K562 (cell line): ENCODE results near the gene MTREX. TPM values are rescaled to one million over a fixed set of nuclear protein-coding genes. Genes with fewer than 3 reads are reported as not detected.
A peak's percentile ranks its signal among the peaks of the same experiment; 100 is the strongest.

Source experiments
- ATAC-seq: fragments of 200-7000 bp; cut with Tn5 transposase; 3 replicates; pipeline ENCODE4 v1.9.1; 2020; ENCODE audit warnings: moderate library complexity
- BruUV-seq: library from RNA; stranded (reverse); fragments of 400-500 nt; replicated peaks from 2 replicates; lab custom pipeline; 2021; lab: Mats Ljungman, UMichigan
- CTCF ChIA-PET: fragments of 300-600 bp; formaldehyde crosslinking; extraction: SDS; loops from one replicate; lab custom pipeline; 2021; ENCODE audit warnings: low intra/inter-chr PET ratio; lab: Yijun Ruan, JAX
- POLR2A ChIA-PET: fragments of 300-600, 350-650 bp; sonication (Branson Sonifier 250); formaldehyde crosslinking; extraction: SDS; loops from one replicate; lab custom pipeline; 2021; ENCODE audit warnings: antibody characterized with exemption, inconsistent platforms; lab: Yijun Ruan, JAX
- DNase-seq, 4 experiments: peaks; one replicate each; pipeline versions ENCODE4 v3.0.0 to v3.0.0-alpha.2; 2011 to 2018; ENCODE audit warnings: low spot score in 3 of 4, mixed read lengths in 3 of 4; ENCODE audit errors: extremely low read depth in 1 of 4
- FAIRE-seq: peaks from 2 replicates; lab custom pipeline; 2011; peaks lifted over from hg19 to GRCh38; lab: Jason Lieb, UNC
- H2AFZ ChIP-seq: 2 replicates; pipeline ENCODE4 v1.6.0; 2011; ENCODE audit warnings: low read depth, low read length, control low read depth, inconsistent platforms
- H3K27ac ChIP-seq: fragments of 200-600 bp; 3 replicates; pipeline ENCODE4 v1.8.0; 2011; ENCODE audit warnings: low read depth, mild to moderate bottlenecking, control low read depth, inconsistent platforms, low read length, moderate library complexity, mixed read lengths; ENCODE audit errors: extremely low read depth
- H3K27me3 ChIP-seq, 2 experiments: fragments of 300-600 bp in 1 of 2; 2 replicates in 1 of 2; 3 replicates in 1 of 2; pipeline versions ENCODE4 v1.6.0 to v1.8.0; 2011; ENCODE audit warnings: inconsistent platforms in 2 of 2, low read length in 2 of 2, mild to moderate bottlenecking in 1 of 2, mixed read lengths in 1 of 2, moderate library complexity in 1 of 2; ENCODE audit not compliant: control insufficient read depth in 2 of 2, insufficient read depth in 2 of 2
- H3K36me3 ChIP-seq: fragments of 300-600 bp; 3 replicates; pipeline ENCODE4 v1.8.0; 2011; ENCODE audit warnings: mild to moderate bottlenecking, low read length, inconsistent platforms; ENCODE audit not compliant: control insufficient read depth, insufficient read depth
- H3K4me1 ChIP-seq, 2 experiments: fragments of 200-600 bp in 1 of 2; replicated peaks in 1 of 2; 2 replicates in 1 of 2; 3 replicates in 1 of 2; pipeline versions ENCODE4 v1.5.1 to v1.8.0; 2011; ENCODE audit warnings: inconsistent platforms in 2 of 2, low read length in 2 of 2, mild to moderate bottlenecking in 1 of 2, mixed read lengths in 1 of 2, moderate library complexity in 1 of 2; ENCODE audit not compliant: control insufficient read depth in 2 of 2, insufficient read depth in 2 of 2
- H3K4me2 ChIP-seq: 2 replicates; pipeline ENCODE4 v1.6.1; 2011; ENCODE audit warnings: low read length, control low read depth, inconsistent platforms, mixed read lengths; ENCODE audit not compliant: insufficient read depth
- H3K4me3 ChIP-seq: fragments of 200-600 bp; sonication (generic), shearing (Covaris generic); 2 replicates; pipeline ENCODE4 v1.5.1; 2016; ENCODE audit warnings: control low read depth, inconsistent platforms
- H3K79me2 ChIP-seq: fragments of 200-600 bp; 3 replicates; pipeline ENCODE4 v1.8.0; 2011; ENCODE audit warnings: low read length, inconsistent platforms; ENCODE audit not compliant: control insufficient read depth, insufficient read depth
- H3K9ac ChIP-seq, 2 experiments: 2 replicates each; pipeline versions ENCODE4 v1.6.0 to v1.6.1; 2011; ENCODE audit warnings: low read depth in 2 of 2, low read length in 2 of 2, control low read depth in 1 of 2, inconsistent platforms in 1 of 2, mild to moderate bottlenecking in 1 of 2, mixed read lengths in 1 of 2; ENCODE audit not compliant: insufficient read depth in 1 of 2
- H3K9me1 ChIP-seq: one replicate; pipeline ENCODE4 v1.6.0; 2011; ENCODE audit warnings: inconsistent platforms, mild to moderate bottlenecking, low read length, moderate library complexity; ENCODE audit not compliant: control insufficient read depth, insufficient read depth
- H3K9me3 ChIP-seq: replicated peaks from 2 replicates; pipeline ENCODE4 v1.5.1; 2011; ENCODE audit warnings: low read depth, low read length, inconsistent platforms; ENCODE audit not compliant: control insufficient read depth, insufficient read depth
- H4K20me1 ChIP-seq: replicated peaks from 2 replicates; pipeline ENCODE4 v1.6.1; 2011; ENCODE audit warnings: low read length, inconsistent platforms, mixed read lengths; ENCODE audit not compliant: control insufficient read depth, insufficient read depth
- CBFA2T3 ChIP-seq: fragments of 450-650 bp; IDR thresholded peaks from 2 replicates; pipeline ENCODE4 v1.6.1; 2017
- CEBPG ChIP-seq, 3 experiments: fragments of 200-800 bp in 1 of 3; sonication (Bioruptor generic) in 1 of 3; sonication (generic) in 1 of 3; formaldehyde crosslinking in 1 of 3; IDR thresholded peaks in 2 of 3; conservative IDR thresholded peaks in 1 of 3; 2 replicates each; pipeline versions ENCODE4 v1.6.1 to v1.8.0; 2016 to 2022; ENCODE audit warnings: missing compliant biosample characterization in 2 of 3, missing genetic modification characterization in 2 of 3, mild to moderate bottlenecking in 1 of 3, missing genetic modification reagents in 1 of 3
- CTBP1 ChIP-seq: fragments of 450-650 bp; IDR thresholded peaks from 2 replicates; pipeline ENCODE4 v1.6.1; 2016; ENCODE audit warnings: borderline replicate concordance
- DMBX1 ChIP-seq: fragments of 250-450 bp; sonication (Bioruptor Pico); IDR thresholded peaks from 2 replicates; pipeline ENCODE4 v1.8.0; 2022; ENCODE audit warnings: inconsistent platforms, mild to moderate bottlenecking, moderate library complexity, borderline replicate concordance
- KLF16 ChIP-seq: IDR thresholded peaks from 2 replicates; pipeline ENCODE4 v1.6.1; 2016; ENCODE audit warnings: antibody characterized with exemption
- ZNF175 ChIP-seq: fragments of 200-800 bp; sonication (Bioruptor generic); IDR thresholded peaks from 2 replicates; pipeline ENCODE4 v1.6.1; 2016; ENCODE audit warnings: low read depth, mild to moderate bottlenecking, missing genetic modification characterization, missing compliant biosample characterization
- WGBS: fragments of 100-300 bp; shearing (Covaris generic); methylation state at CpG from one replicate; pipeline ENCODE4 v1.1.6; 2016; ENCODE audit warnings: low coverage, mixed read lengths; ENCODE audit not compliant: insufficient coverage; ENCODE audit errors: missing lambda C conversion rate; 5-methylcytosine and 5-hydroxymethylcytosine counted together
- in situ Hi-C: fragments of 300-500 bp; cut with MboI; formaldehyde crosslinking; loops from 4 replicates; pipeline ENCODE4 v1.15.0; 2018; ENCODE audit warnings: inconsistent platforms, mixed read lengths
- intact Hi-C: fragments of 100-400 bp; cut with micrococcal nuclease; formaldehyde crosslinking; loops from 2 replicates; pipeline ENCODE4 v1.14.2; 2022
- polyA plus RNA-seq, 8 experiments: library from polyadenylated mRNA; depleted of rRNA in 4 of 8; stranded (reverse) in 5 of 8; unstranded in 3 of 8; fragments of >200 nt; fragmentation: Nextera tagmentation in 2 of 8; fragmentation: Illumina TruSeq in 1 of 8; extraction: Ambion mirVana in 2 of 8; extraction: Trizol in 1 of 8; gene quantifications; 2 replicates each; pipeline versions ENCODE4 v1.2.1 to v1.2.3, GENCODE V29; 2011 to 2014; ENCODE audit warnings: inconsistent platforms in 1 of 8, missing spikeins in 1 of 8
- total RNA-seq, 7 experiments: library from RNA; depleted of rRNA in 6 of 7; stranded (reverse); fragments of >200 nt in 6 of 7; fragmentation: Illumina TruSeq in 2 of 7; extraction: Trizol in 2 of 7; gene quantifications; 2 replicates each; pipeline versions ENCODE4 v1.2.1 to v1.2.3, GENCODE V29; 2011 to 2021; ENCODE audit warnings: low replicate concordance in 1 of 7
- TF ChIP-seq, protein P1 (sequence below): fragments of 450-650 bp; IDR thresholded peaks from 2 replicates; pipeline ENCODE4 v1.6.1; 2017; ENCODE audit warnings: antibody characterized with exemption
- TF ChIP-seq, protein P2 (sequence below): fragments of 150-350 bp; IDR thresholded peaks from 2 replicates; pipeline ENCODE4 v1.6.1; 2014; ENCODE audit warnings: low read depth, mild to moderate bottlenecking, low read length, borderline replicate concordance
- TF ChIP-seq, protein P3 (sequence below): sonication (generic); formaldehyde crosslinking; IDR thresholded peaks from 2 replicates; pipeline ENCODE4 v1.8.0; 2022; ENCODE audit warnings: missing genetic modification reagents, mild to moderate bottlenecking, borderline replicate concordance
- TF ChIP-seq, protein P4 (sequence below): fragments of 250-450 bp; sonication (Bioruptor Pico); IDR thresholded peaks from 2 replicates; pipeline ENCODE4 v1.9.0; 2021; ENCODE audit warnings: mild to moderate bottlenecking

The MTREX gene
- total and polyA plus RNA-seq, 9 of the 15 experiments (the other 6 are each of a cell fraction or from before 2014, with no cell fraction given), result 52.9 to 193 (median 150) TPM

DNA sequence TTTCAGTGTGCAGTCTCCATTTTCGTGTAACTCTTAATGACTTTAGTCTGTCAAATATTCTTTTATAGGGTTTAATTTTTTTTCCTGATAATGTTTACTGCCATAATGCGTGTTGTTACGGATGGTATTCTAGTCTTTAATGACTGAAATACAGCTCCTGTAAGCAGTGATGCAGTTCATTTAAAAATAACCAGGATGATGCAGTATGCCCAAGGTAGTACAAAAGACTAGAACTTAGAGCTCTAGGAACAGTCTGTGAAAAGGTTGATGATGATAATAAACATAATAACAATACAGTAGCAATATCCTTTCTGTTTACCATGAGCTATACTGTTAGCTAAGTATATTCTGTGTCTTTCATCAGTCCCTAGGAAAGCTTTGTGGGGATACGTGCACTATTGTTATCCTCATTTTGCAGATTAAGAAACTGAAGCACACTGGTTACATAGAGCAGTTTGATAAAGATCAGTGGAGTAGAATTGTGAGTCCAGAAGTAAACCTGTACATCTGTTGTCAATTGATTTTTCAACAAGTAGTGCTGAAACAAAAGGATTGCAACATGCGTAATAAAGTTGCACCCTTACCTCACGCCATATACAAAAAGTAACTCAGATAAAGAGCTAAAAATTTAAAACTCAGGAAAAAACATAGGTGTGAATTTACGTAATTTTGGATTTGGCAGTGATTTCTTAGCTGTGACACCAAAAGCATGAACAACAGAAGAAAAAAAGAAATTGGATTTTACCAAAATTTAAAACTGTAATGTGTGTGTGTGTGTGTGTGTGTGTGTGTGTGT, 64.5 kb downstream of the MTREX start:
- no peak overlapping the region for H3K4me3 ChIP-seq
- H4K20me1 ChIP-seq, result no peaks in the 10 kb centered on the region
- ChIA-PET POLR2A (interaction anchor here (0.7 to 1.1 kb wide), 3 partner anchors 9 to 14 kb away, joined by 3 to 4 read pairs (median 3); no protein-coding TSS in a partner anchor), CTCF (no interaction called here)
- FAIRE-seq (peak; percentile 49), DNase-seq (no peak), ATAC-seq (no peak)
- no peak overlapping the region for H3K4me2 ChIP-seq
- WGBS, result 96% methylated on average over 7 of the region's 7 CpGs
- no peaks in the 10 kb centered on the region for H3K79me2 ChIP-seq
- 0 out of 2 replicates have a peak, but pooled peaks cover 3% of the 10 kb centered on the region for H3K9me3 ChIP-seq
- BruUV-seq, result no TSS peak
- no peak overlapping the region for H3K27ac ChIP-seq
- H3K9me1 ChIP-seq, result no peaks in the 10 kb centered on the region
- no peak overlapping the region for H2AFZ ChIP-seq
- H3K4me1 ChIP-seq, result no peaks in the 10 kb centered on the region
- in situ Hi-C loops (no loop called here), intact Hi-C loops (no loop called here)
- H3K27me3 ChIP-seq, result no peaks in the 10 kb centered on the region
- H3K9ac ChIP-seq, result no peak overlapping the region
- H3K36me3 ChIP-seq, result peaks cover 67% of the 10 kb centered on the region
- TF ChIP-seq ZNF175 (CRISPR knock-in tag) (no peak), DMBX1 (CRISPR knock-in tag) (no peak), CTBP1 (no peak), KLF16 (no peak), CEBPG (CRISPR knock-in tag; IDR thresholded peaks at IDR 0.05) (no peak), CEBPG (tag; conservative IDR thresholded peaks at IDR 0.05 in 1 of 2, IDR thresholded peaks at IDR 0.05 in 1 of 2) (0 out of 4 replicates have a peak, but pooled peaks of 1 of the 2 experiments have one; percentile 13), CBFA2T3 (no peak)
- TF ChIP-seq, protein P1, sequence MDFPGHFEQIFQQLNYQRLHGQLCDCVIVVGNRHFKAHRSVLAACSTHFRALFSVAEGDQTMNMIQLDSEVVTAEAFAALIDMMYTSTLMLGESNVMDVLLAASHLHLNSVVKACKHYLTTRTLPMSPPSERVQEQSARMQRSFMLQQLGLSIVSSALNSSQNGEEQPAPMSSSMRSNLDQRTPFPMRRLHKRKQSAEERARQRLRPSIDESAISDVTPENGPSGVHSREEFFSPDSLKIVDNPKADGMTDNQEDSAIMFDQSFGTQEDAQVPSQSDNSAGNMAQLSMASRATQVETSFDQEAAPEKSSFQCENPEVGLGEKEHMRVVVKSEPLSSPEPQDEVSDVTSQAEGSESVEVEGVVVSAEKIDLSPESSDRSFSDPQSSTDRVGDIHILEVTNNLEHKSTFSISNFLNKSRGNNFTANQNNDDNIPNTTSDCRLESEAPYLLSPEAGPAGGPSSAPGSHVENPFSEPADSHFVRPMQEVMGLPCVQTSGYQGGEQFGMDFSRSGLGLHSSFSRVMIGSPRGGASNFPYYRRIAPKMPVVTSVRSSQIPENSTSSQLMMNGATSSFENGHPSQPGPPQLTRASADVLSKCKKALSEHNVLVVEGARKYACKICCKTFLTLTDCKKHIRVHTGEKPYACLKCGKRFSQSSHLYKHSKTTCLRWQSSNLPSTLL, result no peak
- TF ChIP-seq, protein P2, sequence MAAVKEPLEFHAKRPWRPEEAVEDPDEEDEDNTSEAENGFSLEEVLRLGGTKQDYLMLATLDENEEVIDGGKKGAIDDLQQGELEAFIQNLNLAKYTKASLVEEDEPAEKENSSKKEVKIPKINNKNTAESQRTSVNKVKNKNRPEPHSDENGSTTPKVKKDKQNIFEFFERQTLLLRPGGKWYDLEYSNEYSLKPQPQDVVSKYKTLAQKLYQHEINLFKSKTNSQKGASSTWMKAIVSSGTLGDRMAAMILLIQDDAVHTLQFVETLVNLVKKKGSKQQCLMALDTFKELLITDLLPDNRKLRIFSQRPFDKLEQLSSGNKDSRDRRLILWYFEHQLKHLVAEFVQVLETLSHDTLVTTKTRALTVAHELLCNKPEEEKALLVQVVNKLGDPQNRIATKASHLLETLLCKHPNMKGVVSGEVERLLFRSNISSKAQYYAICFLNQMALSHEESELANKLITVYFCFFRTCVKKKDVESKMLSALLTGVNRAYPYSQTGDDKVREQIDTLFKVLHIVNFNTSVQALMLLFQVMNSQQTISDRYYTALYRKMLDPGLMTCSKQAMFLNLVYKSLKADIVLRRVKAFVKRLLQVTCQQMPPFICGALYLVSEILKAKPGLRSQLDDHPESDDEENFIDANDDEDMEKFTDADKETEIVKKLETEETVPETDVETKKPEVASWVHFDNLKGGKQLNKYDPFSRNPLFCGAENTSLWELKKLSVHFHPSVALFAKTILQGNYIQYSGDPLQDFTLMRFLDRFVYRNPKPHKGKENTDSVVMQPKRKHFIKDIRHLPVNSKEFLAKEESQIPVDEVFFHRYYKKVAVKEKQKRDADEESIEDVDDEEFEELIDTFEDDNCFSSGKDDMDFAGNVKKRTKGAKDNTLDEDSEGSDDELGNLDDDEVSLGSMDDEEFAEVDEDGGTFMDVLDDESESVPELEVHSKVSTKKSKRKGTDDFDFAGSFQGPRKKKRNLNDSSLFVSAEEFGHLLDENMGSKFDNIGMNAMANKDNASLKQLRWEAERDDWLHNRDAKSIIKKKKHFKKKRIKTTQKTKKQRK, result no peak
- TF ChIP-seq, protein P3, sequence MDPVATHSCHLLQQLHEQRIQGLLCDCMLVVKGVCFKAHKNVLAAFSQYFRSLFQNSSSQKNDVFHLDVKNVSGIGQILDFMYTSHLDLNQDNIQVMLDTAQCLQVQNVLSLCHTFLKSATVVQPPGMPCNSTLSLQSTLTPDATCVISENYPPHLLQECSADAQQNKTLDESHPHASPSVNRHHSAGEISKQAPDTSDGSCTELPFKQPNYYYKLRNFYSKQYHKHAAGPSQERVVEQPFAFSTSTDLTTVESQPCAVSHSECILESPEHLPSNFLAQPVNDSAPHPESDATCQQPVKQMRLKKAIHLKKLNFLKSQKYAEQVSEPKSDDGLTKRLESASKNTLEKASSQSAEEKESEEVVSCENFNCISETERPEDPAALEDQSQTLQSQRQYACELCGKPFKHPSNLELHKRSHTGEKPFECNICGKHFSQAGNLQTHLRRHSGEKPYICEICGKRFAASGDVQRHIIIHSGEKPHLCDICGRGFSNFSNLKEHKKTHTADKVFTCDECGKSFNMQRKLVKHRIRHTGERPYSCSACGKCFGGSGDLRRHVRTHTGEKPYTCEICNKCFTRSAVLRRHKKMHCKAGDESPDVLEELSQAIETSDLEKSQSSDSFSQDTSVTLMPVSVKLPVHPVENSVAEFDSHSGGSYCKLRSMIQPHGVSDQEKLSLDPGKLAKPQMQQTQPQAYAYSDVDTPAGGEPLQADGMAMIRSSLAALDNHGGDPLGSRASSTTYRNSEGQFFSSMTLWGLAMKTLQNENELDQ, result no peak
- TF ChIP-seq, protein P4, sequence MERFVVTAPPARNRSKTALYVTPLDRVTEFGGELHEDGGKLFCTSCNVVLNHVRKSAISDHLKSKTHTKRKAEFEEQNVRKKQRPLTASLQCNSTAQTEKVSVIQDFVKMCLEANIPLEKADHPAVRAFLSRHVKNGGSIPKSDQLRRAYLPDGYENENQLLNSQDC (CRISPR knock-in tag), result no peak
